Activated naive CD4-positive, alpha-beta T cell treated with anti-CD3 and anti-CD28 coated beads, Interleukin-2, amount 10 ng/mL, durations not matched to agents 7 days and 5 days (primary cell): ENCODE data around the gene TOP2B.

Experiments
- CTCF ChIA-PET: fragments of 350-600 bp; sonication (Branson Sonifier 250); formaldehyde crosslinking; loops from one replicate; lab custom pipeline; 2021; ENCODE audit warnings: antibody characterized with exemption; lab: Charles Lee
- DNase-seq: peaks from one replicate; pipeline ENCODE4 v3.0.0-alpha.2; 2020
- H3K27ac Mint-ChIP-seq: one replicate; pipeline ENCODE4 v1.8.0; 2021; ENCODE audit warnings: mild to moderate bottlenecking, moderate library complexity, mixed read lengths
- H3K27me3 Mint-ChIP-seq: one replicate; pipeline ENCODE4 v1.8.0; 2021; ENCODE audit warnings: mild to moderate bottlenecking, mixed read lengths
- H3K36me3 Mint-ChIP-seq: one replicate; pipeline ENCODE4 v1.8.0; 2021; ENCODE audit warnings: mixed read lengths
- H3K4me1 Mint-ChIP-seq: one replicate; pipeline ENCODE4 v1.8.0; 2021; ENCODE audit warnings: mixed read lengths
- H3K4me3 Mint-ChIP-seq: one replicate; pipeline ENCODE4 v1.8.0; 2021; ENCODE audit warnings: mild to moderate bottlenecking, moderate library complexity, mixed read lengths
- H3K9me3 Mint-ChIP-seq: one replicate; pipeline ENCODE4 v1.8.0; 2021; ENCODE audit warnings: mixed read lengths

The TOP2B gene

GRCh38 chr3:25578059-25578458, 86.6 kb downstream of the TOP2B start:
- no peaks in the 10 kb centered on the region for H3K27me3 Mint-ChIP-seq
- no peaks in the 10 kb centered on the region for H3K9me3 Mint-ChIP-seq
- H3K4me1 Mint-ChIP-seq = no peaks in the 10 kb centered on the region
- no peak overlapping the region for H3K27ac Mint-ChIP-seq
- H3K36me3 Mint-ChIP-seq = no peaks in the 10 kb centered on the region
- DNase-seq = no peak
- no peak overlapping the region for H3K4me3 Mint-ChIP-seq
- CTCF ChIA-PET = no interaction called here

- Mint-ChIP-seq H3K4me1 (no peaks in the 10 kb centered on the region), H3K36me3 (no peaks in the 10 kb centered on the region), H3K4me3 (no peak overlapping the region), H3K27me3 (no peaks in the 10 kb centered on the region), H3K9me3 (no peaks in the 10 kb centered on the region), H3K27ac (no peak overlapping the region)
- DNase-seq = no peak
- CTCF ChIA-PET = no interaction called here
Measured at GRCh38 chr3:25576831-25577454, 87.8 kb downstream of the TOP2B start.

GRCh38 chr3:25576146-25576545, 88.6 kb downstream of the TOP2B start:
- CTCF ChIA-PET = no interaction called here
- Mint-ChIP-seq H3K36me3 (no peaks in the 10 kb centered on the region), H3K27ac (no peak overlapping the region), H3K27me3 (no peaks in the 10 kb centered on the region), H3K4me1 (no peaks in the 10 kb centered on the region), H3K9me3 (no peaks in the 10 kb centered on the region), H3K4me3 (no peak overlapping the region)
- no peak for DNase-seq

GRCh38 chr3:25575001-25575400, 89.7 kb downstream of the TOP2B start:
- no peaks in the 10 kb centered on the region for H3K9me3 Mint-ChIP-seq
- no peak overlapping the region for H3K27ac Mint-ChIP-seq
- no peaks in the 10 kb centered on the region for H3K36me3 Mint-ChIP-seq
- CTCF ChIA-PET = interaction anchor here (1.0 kb wide), 1 partner anchor 894 kb away, joined by 3 read pairs; no protein-coding TSS in a partner anchor
- DNase-seq = no peak
- no peaks in the 10 kb centered on the region for H3K27me3 Mint-ChIP-seq
- no peaks in the 10 kb centered on the region for H3K4me1 Mint-ChIP-seq
- H3K4me3 Mint-ChIP-seq = no peak overlapping the region

- Mint-ChIP-seq H3K36me3 (no peaks in the 10 kb centered on the region), H3K27me3 (no peaks in the 10 kb centered on the region), H3K9me3 (no peaks in the 10 kb centered on the region), H3K4me1 (no peaks in the 10 kb centered on the region), H3K27ac (no peak overlapping the region), H3K4me3 (no peak overlapping the region)
- CTCF ChIA-PET = interaction anchor here (1.0 kb wide), 1 partner anchor 894 kb away, joined by 3 read pairs; no protein-coding TSS in a partner anchor
- no peak for DNase-seq
Measured at GRCh38 chr3:25574172-25574765, 90.4 kb downstream of the TOP2B start.

GRCh38 chr3:25573386-25574171, 91.1 kb downstream of the TOP2B start:
- Mint-ChIP-seq H3K4me3 (no peak overlapping the region), H3K27ac (no peak overlapping the region), H3K4me1 (no peaks in the 10 kb centered on the region), H3K9me3 (no peaks in the 10 kb centered on the region), H3K27me3 (no peaks in the 10 kb centered on the region), H3K36me3 (no peaks in the 10 kb centered on the region)
- no peak for DNase-seq
- CTCF ChIA-PET = no interaction called here

GRCh38 chr3:25572919-25573385, 91.8 kb downstream of the TOP2B start:
- Mint-ChIP-seq H3K9me3 (no peaks in the 10 kb centered on the region), H3K36me3 (no peaks in the 10 kb centered on the region), H3K27me3 (no peaks in the 10 kb centered on the region), H3K4me3 (no peak overlapping the region), H3K27ac (no peak overlapping the region), H3K4me1 (no peaks in the 10 kb centered on the region)
- no peak for DNase-seq
- CTCF ChIA-PET = no interaction called here

GRCh38 chr3:25572336-25572735, 92.4 kb downstream of the TOP2B start:
- H3K36me3 Mint-ChIP-seq = no peaks in the 10 kb centered on the region
- no peaks in the 10 kb centered on the region for H3K9me3 Mint-ChIP-seq
- H3K27ac Mint-ChIP-seq = no peak overlapping the region
- no peak for DNase-seq
- H3K4me1 Mint-ChIP-seq = no peaks in the 10 kb centered on the region
- CTCF ChIA-PET = no interaction called here
- no peaks in the 10 kb centered on the region for H3K27me3 Mint-ChIP-seq
- H3K4me3 Mint-ChIP-seq = no peak overlapping the region

- Mint-ChIP-seq H3K4me1 (no peaks in the 10 kb centered on the region), H3K36me3 (no peaks in the 10 kb centered on the region), H3K4me3 (no peak overlapping the region), H3K27me3 (no peaks in the 10 kb centered on the region), H3K27ac (no peak overlapping the region), H3K9me3 (no peaks in the 10 kb centered on the region)
- CTCF ChIA-PET = no interaction called here
- DNase-seq = no peak
Measured at GRCh38 chr3:25571285-25571684, 93.4 kb downstream of the TOP2B start.

GRCh38 chr3:25568525-25569078, 96.1 kb downstream of the TOP2B start:
- DNase-seq = no peak
- no peak overlapping the region for H3K27ac Mint-ChIP-seq
- CTCF ChIA-PET = no interaction called here
- no peaks in the 10 kb centered on the region for H3K36me3 Mint-ChIP-seq
- H3K9me3 Mint-ChIP-seq = no peaks in the 10 kb centered on the region
- H3K4me3 Mint-ChIP-seq = no peak overlapping the region
- H3K4me1 Mint-ChIP-seq = no peaks in the 10 kb centered on the region
- H3K27me3 Mint-ChIP-seq = no peaks in the 10 kb centered on the region

GRCh38 chr3:25567806-25568524, 96.7 kb downstream of the TOP2B start:
- CTCF ChIA-PET = no interaction called here
- H3K27ac Mint-ChIP-seq = no peak overlapping the region
- no peaks in the 10 kb centered on the region for H3K4me1 Mint-ChIP-seq
- no peaks in the 10 kb centered on the region for H3K36me3 Mint-ChIP-seq
- no peaks in the 10 kb centered on the region for H3K27me3 Mint-ChIP-seq
- H3K9me3 Mint-ChIP-seq = no peaks in the 10 kb centered on the region
- H3K4me3 Mint-ChIP-seq = no peak overlapping the region
- DNase-seq = no peak

- CTCF ChIA-PET = no interaction called here
- Mint-ChIP-seq H3K27ac (no peak overlapping the region), H3K9me3 (no peaks in the 10 kb centered on the region), H3K4me1 (no peaks in the 10 kb centered on the region), H3K4me3 (no peak overlapping the region), H3K27me3 (no peaks in the 10 kb centered on the region), H3K36me3 (no peaks in the 10 kb centered on the region)
- DNase-seq = no peak
Measured at GRCh38 chr3:25567388-25567787, 97.3 kb downstream of the TOP2B start.

- CTCF ChIA-PET = interaction anchor here (0.6 kb wide), 1 partner anchor 35 kb away, joined by 4 read pairs; no protein-coding TSS in a partner anchor
- Mint-ChIP-seq H3K27ac (no peak overlapping the region), H3K9me3 (no peaks in the 10 kb centered on the region), H3K27me3 (no peaks in the 10 kb centered on the region), H3K4me3 (no peak overlapping the region), H3K4me1 (no peaks in the 10 kb centered on the region), H3K36me3 (no peaks in the 10 kb centered on the region)
- DNase-seq = no peak
Measured at GRCh38 chr3:25566358-25566920, 98.3 kb downstream of the TOP2B start.

GRCh38 chr3:25565807-25566206, 98.9 kb downstream of the TOP2B start:
- no peak overlapping the region for H3K4me3 Mint-ChIP-seq
- H3K4me1 Mint-ChIP-seq = no peaks in the 10 kb centered on the region
- DNase-seq = no peak
- no peaks in the 10 kb centered on the region for H3K27me3 Mint-ChIP-seq
- no peaks in the 10 kb centered on the region for H3K9me3 Mint-ChIP-seq
- H3K27ac Mint-ChIP-seq = no peak overlapping the region
- H3K36me3 Mint-ChIP-seq = no peaks in the 10 kb centered on the region
- CTCF ChIA-PET = interaction anchor here (0.6 kb wide), 1 partner anchor 34 kb away, joined by 4 read pairs; no protein-coding TSS in a partner anchor
